Pancreas (tissue), 10 donors: ENCODE measurements around the gene FGB. TPM values are rescaled to one million over a fixed set of nuclear protein-coding genes. Genes with fewer than 3 reads are reported as not detected.

Experiments
- ATAC-seq, 4 donors: fragments of 200-7000 bp; cut with Tn5 transposase; one replicate each; pipeline versions ENCODE4 v1.8.0 to v1.9.1; 2020; ENCODE audit warnings: mild to moderate bottlenecking in 4 of 4, moderate library complexity in 4 of 4
- DNase-seq, 6 donors: peaks; one replicate each; pipeline ENCODE4 v3.0.0-alpha.2; 2020
- FAIRE-seq: peaks from 2 replicates; lab custom pipeline; 2012; peaks lifted over from hg19 to GRCh38; lab: Jason Lieb, UNC
- H3K27ac ChIP-seq, 4 donors: fragments of 200-600 bp; sonication (generic); 1 replicate in 3 of 4; 2 replicates in 1 of 4; pipeline versions ENCODE4 v1.5.0 to v1.8.0; 2020
- H3K27me3 ChIP-seq, 4 donors: fragments of 200-600 bp; one replicate each; pipeline ENCODE4 v1.8.0; 2021
- H3K36me3 ChIP-seq, 3 donors: fragments of 200-600 bp; sonication (generic) in 1 of 3; one replicate each; pipeline versions ENCODE4 v1.5.0 to v1.8.0; 2020 to 2021
- H3K4me1 ChIP-seq, 3 donors: fragments of 200-600 bp; one replicate each; pipeline ENCODE4 v1.8.0; 2021
- H3K4me3 ChIP-seq, 4 donors: fragments of 200-600 bp; sonication (generic) in 2 of 4; one replicate each; pipeline versions ENCODE4 v1.5.0 to v1.8.0; 2020 to 2021
- H3K9me3 ChIP-seq, 4 donors: fragments of 200-600 bp; one replicate each; pipeline ENCODE4 v1.8.0; 2021
- WGBS, 2 donors: extraction: QIAGEN DNeasy Blood & Tissue Kit; methylation state at CpG; one replicate each; pipeline ENCODE4 v1.1.7; 2013; 5-methylcytosine and 5-hydroxymethylcytosine counted together
- intact Hi-C, 3 donors: fragments of 100-400 bp; cut with DNase I; formaldehyde crosslinking; loops; one replicate each; pipeline versions ENCODE4 v1.11.1 to v1.14.2; 2022
- polyA plus RNA-seq, 2 donors: library from polyadenylated mRNA; stranded (reverse); fragments of 200-250 nt; gene quantifications; one replicate each; pipeline ENCODE4 v1.2.3, GENCODE V29; 2013
- total RNA-seq, 6 donors: library from RNA; stranded (reverse); fragmentation: NEBNext Ultra II Directional in 4 of 6; extraction: Animal tissue kit (Norgen Biotek cat#: 25700) in 4 of 6; gene quantifications; one replicate each; pipeline versions ENCODE4 v1.2.1 to v1.2.4, GENCODE V29; 2021 to 2023
- TF ChIP-seq, protein P1 (sequence below), 4 donors: fragments of 200-600 bp; sonication (generic) in 3 of 4; IDR thresholded peaks; one replicate each; pipeline versions ENCODE4 v1.5.0 to v1.8.0; 2021; ENCODE audit warnings: antibody characterized with exemption in 4 of 4
- donor health status: healthy with polysubstance abuse.
- donor health status: DM: no; HTN: no; CAD: no; lungs with moderate emphysema.
- donor health status: DM: no; HTN: no; CAD: no.
- donor health status: control.
- donor health status: control.
- donor health status: Bipolar disorder and iron deficiency.
- donor health status: DM: yes; HTN: yes; CAD: no.
- donor health status: DM: no; HTN: no; CAD: no.
- donor health status: DM: no; HTN: no; CAD: no.
- donor health status: DM: yes; HTN: yes; CAD: no.

Gene FGB
- total and polyA plus RNA-seq, 8 donors: 0.20 to 6.6 (median 1.3) TPM; not detected in 2

DNA sequence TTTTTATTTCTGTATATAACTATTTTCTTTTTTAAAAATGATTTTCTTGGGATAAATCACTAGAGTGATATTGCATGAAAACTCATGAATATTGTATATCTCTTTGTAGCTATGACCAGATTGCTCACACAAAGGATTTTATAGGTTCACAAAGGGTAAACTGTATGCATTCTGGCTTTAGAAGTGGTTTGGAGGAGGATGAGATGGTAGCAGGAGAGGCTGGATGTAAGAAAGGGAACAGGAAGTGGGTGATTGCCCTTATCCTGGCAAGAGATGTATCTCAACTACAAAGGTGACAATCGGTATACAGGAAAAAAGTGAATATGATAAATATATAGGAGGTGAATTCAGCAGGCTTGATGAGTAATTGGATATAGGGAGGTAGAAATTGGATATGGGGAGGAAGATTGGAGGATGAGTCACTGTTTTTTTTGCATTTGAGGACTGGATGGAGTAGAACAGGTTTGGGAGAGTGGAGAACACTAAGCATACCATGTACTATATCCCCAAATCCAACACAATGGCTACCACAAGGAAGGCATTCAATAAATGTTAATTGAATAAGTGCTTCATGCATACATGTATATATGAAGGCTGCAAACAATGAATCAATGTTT is 39.7 kb downstream of the FGB start:
- TF ChIP-seq, protein P1, sequence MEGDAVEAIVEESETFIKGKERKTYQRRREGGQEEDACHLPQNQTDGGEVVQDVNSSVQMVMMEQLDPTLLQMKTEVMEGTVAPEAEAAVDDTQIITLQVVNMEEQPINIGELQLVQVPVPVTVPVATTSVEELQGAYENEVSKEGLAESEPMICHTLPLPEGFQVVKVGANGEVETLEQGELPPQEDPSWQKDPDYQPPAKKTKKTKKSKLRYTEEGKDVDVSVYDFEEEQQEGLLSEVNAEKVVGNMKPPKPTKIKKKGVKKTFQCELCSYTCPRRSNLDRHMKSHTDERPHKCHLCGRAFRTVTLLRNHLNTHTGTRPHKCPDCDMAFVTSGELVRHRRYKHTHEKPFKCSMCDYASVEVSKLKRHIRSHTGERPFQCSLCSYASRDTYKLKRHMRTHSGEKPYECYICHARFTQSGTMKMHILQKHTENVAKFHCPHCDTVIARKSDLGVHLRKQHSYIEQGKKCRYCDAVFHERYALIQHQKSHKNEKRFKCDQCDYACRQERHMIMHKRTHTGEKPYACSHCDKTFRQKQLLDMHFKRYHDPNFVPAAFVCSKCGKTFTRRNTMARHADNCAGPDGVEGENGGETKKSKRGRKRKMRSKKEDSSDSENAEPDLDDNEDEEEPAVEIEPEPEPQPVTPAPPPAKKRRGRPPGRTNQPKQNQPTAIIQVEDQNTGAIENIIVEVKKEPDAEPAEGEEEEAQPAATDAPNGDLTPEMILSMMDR (IDR thresholded peaks at IDR 0.05): no peak
- no peak for DNase-seq
- no peaks in the 10 kb centered on the region for H3K9me3 ChIP-seq
- no peak for FAIRE-seq
- intact Hi-C loops: no loop called here
- H3K36me3 ChIP-seq: no peaks in the 10 kb centered on the region
- no peaks in the 10 kb centered on the region for H3K4me1 ChIP-seq
- no peak overlapping the region for H3K27ac ChIP-seq
- H3K27me3 ChIP-seq: no peaks in the 10 kb centered on the region
- no peak overlapping the region for H3K4me3 ChIP-seq
- WGBS, 2 donors: 65 to 83% methylated on average over 1 of the region's 1 CpG
- ATAC-seq: no peak

DNA sequence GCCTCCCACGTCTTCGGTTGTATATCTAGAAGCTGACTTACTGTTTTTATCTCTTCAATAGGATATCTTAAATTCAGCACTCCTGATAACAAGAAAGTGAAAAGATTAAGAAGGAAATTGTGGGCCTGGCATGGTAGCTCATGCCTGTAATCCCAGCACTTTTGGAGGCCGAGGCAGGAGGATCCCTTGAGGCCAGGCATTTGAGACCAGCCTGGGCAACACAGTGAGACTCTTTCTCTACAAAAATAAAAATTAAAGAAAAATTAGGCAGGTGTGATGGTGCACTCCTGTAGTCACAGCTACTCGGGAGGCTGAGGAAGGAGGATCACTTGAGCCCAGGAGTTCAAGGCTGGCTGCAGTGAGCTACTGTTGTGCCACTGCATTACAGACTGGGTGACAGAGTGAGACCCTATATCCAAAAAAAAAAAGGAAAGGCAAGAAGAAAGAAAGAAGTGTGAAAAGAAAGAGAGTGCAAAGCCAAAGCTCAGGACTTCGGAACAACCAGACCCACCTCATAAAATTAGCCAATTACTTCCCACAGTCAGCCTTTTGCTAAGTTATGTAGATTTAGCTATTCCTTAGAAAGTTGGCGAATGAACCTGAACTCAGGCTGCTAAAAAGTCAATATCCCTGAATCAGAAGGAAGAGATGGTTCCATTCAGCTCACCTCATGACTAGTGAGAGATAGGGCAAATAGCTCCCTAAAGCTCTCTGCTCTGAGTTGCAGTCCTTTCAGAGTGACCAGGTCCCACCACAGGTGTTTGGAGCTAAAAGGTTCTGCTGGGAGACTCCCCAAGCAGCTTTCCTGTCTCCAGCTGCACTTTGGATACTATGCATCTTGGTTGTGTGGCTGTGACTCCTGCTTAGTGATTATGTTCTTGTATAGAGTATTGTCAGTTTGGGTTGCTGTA is 40.5 kb downstream of the FGB start:
- Histone ChIP-seq H3K36me3 (no peaks in the 10 kb centered on the region), H3K4me3 (no peak overlapping the region), H3K27me3 (no peaks in the 10 kb centered on the region), H3K9me3 (no peaks in the 10 kb centered on the region), H3K27ac (no peak overlapping the region), H3K4me1 (no peaks in the 10 kb centered on the region)
- no peak for DNase-seq
- intact Hi-C loops: no loop called here
- no peak for ATAC-seq
- FAIRE-seq: no peak
- WGBS, 2 donors: 87 to 91% methylated on average over 6 of the region's 6 CpGs
- TF ChIP-seq, protein P1 (IDR thresholded peaks at IDR 0.05): no peak

DNA sequence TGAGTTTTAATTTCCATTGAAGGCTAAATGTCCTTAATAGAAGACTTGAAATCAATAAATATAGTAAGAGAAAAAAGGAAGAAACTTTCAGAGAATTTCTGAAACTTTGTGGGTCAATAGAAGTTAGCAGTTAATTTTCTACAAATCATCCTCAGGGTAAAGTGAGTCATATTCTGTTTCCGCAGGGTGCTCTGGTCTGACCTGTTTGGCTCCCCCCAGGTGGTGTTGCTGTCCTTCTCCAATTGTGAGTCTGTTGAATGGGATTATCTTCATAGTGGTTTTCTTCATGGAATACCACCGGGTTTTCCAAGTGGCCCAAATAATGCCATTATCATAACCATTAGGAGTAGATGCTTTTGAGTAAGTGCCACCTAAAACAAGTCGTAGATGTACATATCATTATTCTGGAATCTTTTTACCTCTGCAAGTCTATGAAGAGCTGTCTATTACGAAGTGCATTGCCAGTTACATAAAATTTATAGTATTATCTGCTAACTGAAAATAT is 41.9 kb downstream of the FGB start:
- Histone ChIP-seq H3K36me3 (no peaks in the 10 kb centered on the region), H3K4me3 (no peak overlapping the region), H3K9me3 (no peaks in the 10 kb centered on the region), H3K27ac (no peak overlapping the region), H3K27me3 (no peaks in the 10 kb centered on the region), H3K4me1 (no peaks in the 10 kb centered on the region)
- 74 to 83% methylated on average over 4 of the region's 4 CpGs for WGBS, 2 donors
- ATAC-seq: no peak
- no peak for DNase-seq
- intact Hi-C loops: no loop called here
- TF ChIP-seq, protein P1 (IDR thresholded peaks at IDR 0.05): no peak
- FAIRE-seq: no peak

DNA sequence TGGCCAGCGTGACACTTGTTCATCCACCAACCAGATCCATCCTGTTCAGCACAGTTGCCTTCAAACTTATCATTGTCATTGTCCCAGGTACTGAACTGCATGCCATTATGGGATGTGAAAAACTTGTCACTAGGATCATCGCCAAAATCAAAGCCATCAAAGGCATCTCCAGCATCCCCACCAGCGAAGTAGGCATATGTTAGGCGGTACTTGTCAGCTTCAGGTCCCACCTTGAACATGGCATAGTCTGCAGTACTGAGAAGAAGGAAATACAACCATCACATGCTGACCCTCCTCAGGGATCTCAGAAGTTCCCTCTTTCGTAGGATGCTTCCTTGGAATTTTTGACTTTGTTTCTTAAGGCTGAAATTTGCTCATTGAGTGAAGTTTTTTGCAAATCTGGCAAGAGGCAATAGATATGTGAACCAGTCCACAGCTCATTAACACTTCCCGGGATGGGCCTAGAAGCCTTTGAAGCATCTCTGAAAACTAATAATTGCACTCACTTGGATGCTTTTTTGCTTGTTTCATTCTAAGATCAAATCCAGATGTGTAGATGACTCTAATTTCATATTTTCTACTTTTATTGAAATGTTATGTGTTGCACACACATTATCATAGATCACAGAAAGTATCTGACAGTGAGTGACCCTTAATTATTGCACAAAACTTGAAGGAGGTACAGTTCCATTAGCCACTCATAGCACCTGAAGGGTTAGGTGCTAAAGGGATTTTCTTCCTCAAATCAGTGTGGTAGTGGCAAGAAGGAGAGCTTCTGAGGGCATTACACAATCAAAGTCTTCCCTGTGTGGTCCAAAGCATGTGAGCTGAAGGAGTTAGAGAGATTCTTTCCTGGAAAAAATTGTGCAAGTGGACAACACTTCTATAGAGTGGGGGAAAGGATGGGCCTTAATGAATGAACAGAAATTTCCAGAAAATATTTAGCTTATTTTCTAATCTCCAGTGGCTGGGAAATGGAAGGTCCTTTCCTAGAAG is 44.2 kb downstream of the FGB start:
- H3K36me3 ChIP-seq: no peaks in the 10 kb centered on the region
- 79 to 91% methylated on average over 6 of the region's 6 CpGs for WGBS, 2 donors
- no peak overlapping the region for H3K27ac ChIP-seq
- FAIRE-seq (no peak), DNase-seq (no peak), ATAC-seq (no peak)
- no peaks in the 10 kb centered on the region for H3K4me1 ChIP-seq
- H3K27me3 ChIP-seq: peaks cover 0 to 8% (median 0%) of the 10 kb centered on the region in 4 donors
- H3K9me3 ChIP-seq: no peaks in the 10 kb centered on the region
- intact Hi-C loops: no loop called here
- TF ChIP-seq, protein P1 (IDR thresholded peaks at IDR 0.05): no peak
- H3K4me3 ChIP-seq: no peak overlapping the region
